ENCODE data around the gene DAP. TPM values are rescaled to one million over a fixed set of nuclear protein-coding genes. Genes with fewer than 3 reads are reported as not detected.

Gene DAP
- polyA plus RNA-seq, 2 donors, result 20.0 to 27.7 TPM

DNA sequence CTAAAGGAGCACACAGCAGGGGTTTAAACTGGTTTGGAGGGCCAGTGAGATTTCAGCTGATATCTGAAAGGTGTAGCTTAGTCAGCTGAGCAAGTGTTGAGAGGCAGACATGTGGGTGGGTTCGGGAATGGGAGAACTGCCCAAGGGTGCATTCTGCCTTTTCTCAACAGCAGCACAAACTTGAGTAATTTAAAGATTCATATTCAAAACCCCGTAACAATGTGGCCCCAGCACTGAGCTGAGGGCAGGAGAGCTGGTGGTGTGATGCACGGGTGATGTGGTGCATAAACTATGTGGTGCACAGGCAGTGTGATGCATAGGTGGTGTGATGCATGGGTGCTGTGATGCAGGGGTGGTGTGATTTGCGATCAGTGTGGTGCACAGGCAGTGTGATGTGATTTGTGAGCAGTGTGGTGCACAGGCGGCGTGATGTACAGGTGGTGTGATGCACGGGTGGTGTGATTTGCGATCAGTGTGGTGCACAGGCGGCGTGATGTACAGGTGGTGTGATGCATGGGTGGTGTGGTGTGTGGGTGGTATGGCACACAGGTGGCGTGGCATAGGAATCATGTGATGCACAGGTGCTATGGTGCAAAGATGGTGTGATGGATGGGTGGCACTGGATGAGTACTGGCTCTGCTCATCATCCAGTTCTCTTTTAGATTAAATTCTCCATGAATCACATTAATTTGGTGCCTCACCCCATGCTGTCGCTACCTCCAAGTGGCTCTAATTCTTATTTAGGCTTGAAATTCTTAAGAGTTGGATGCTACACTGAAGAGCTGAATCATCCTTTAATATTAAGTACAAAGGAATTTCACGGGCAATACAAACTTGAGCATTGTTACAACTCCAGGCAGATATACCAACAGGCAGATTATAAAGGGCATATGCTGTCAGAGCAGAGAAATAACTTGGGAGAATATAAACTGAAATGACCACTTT, 53.6 kb downstream of the DAP start:
- 90 to 92% methylated on average over 13 of the region's 13 CpGs for WGBS, 2 donors
- Histone ChIP-seq H3K4me3 (ENCODE audit: low read depth in 1 of 2, low read length in 2 of 2) (no peak overlapping the region), H3K9me3 (ENCODE audit: control insufficient read depth in 2 of 2, insufficient read depth in 1 of 2, low read depth in 1 of 2, low read length in 1 of 2) (no peaks in the 10 kb centered on the region), H3K4me1 (ENCODE audit: control insufficient read depth in 2 of 2, insufficient read depth in 2 of 2, low read length in 1 of 2) (peaks cover 5 to 13% of the 10 kb centered on the region in 2 donors), H3K36me3 (ENCODE audit: control insufficient read depth in 2 of 2, insufficient read depth in 2 of 2, low read length in 1 of 2) (peaks cover 0 to 13% of the 10 kb centered on the region in 2 donors), H3K27me3 (ENCODE audit: control insufficient read depth in 1 of 2, insufficient read depth in 2 of 2, low read length in 2 of 2) (no peaks in the 10 kb centered on the region), H3K27ac (ENCODE audit: low read depth in 2 of 2, low read length in 1 of 2) (no peak overlapping the region)

DNA sequence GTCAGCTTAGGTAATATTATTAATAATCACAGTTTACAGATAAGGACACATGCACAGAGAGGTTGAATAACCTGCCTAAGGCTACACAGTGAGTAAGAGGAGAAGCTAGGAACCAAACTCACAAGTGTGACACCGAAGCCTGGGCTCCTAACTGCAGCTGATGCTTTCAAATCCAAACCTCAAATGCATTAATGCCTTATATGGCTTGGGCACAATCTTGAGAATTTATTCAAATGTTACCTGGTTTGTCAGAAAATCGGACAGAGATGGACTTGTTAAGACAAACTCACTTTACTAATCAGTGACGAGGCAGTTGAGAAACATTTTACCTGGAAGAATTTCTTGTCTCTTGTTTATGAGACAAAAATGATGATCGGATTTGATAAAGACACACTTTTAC, 54.7 kb downstream of the DAP start:
- Histone ChIP-seq H3K27ac (ENCODE audit: low read depth in 2 of 2, low read length in 1 of 2) (no peak overlapping the region), H3K27me3 (ENCODE audit: control insufficient read depth in 1 of 2, insufficient read depth in 2 of 2, low read length in 2 of 2) (no peaks in the 10 kb centered on the region), H3K36me3 (ENCODE audit: control insufficient read depth in 2 of 2, insufficient read depth in 2 of 2, low read length in 1 of 2) (peaks cover 0 to 11% of the 10 kb centered on the region in 2 donors), H3K4me1 (ENCODE audit: control insufficient read depth in 2 of 2, insufficient read depth in 2 of 2, low read length in 1 of 2) (peaks cover 5 to 18% of the 10 kb centered on the region in 2 donors), H3K9me3 (ENCODE audit: control insufficient read depth in 2 of 2, insufficient read depth in 1 of 2, low read depth in 1 of 2, low read length in 1 of 2) (no peaks in the 10 kb centered on the region), H3K4me3 (ENCODE audit: low read depth in 1 of 2, low read length in 2 of 2) (no peak overlapping the region)
- WGBS, 2 donors, result 88 to 95% methylated on average over 4 of the region's 4 CpGs

DNA sequence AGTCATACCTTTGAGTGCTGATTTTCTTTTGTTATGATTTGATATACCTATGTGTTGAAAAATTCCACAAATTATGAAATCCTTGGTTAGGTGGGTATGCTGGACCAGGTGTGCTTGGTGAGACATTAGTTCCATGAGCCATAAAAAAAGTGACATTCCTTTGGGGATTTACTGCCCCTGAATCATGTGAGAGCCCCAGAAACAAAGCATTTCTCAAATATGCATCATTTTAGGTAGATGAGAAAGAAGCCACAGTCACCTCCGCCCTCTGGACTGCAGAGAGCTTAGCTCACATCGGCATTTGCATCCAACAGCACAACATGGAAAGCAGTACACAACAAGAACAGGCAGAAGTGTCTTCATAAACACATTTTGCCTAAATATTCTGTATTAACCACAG, 55.3 kb downstream of the DAP start:
- Histone ChIP-seq H3K27me3 (ENCODE audit: control insufficient read depth in 1 of 2, insufficient read depth in 2 of 2, low read length in 2 of 2) (no peaks in the 10 kb centered on the region), H3K4me3 (ENCODE audit: low read depth in 1 of 2, low read length in 2 of 2) (no peak overlapping the region), H3K27ac (ENCODE audit: low read depth in 2 of 2, low read length in 1 of 2) (no peak overlapping the region), H3K9me3 (ENCODE audit: control insufficient read depth in 2 of 2, insufficient read depth in 1 of 2, low read depth in 1 of 2, low read length in 1 of 2) (no peaks in the 10 kb centered on the region), H3K36me3 (ENCODE audit: control insufficient read depth in 2 of 2, insufficient read depth in 2 of 2, low read length in 1 of 2) (peaks cover 0 to 11% of the 10 kb centered on the region in 2 donors), H3K4me1 (ENCODE audit: control insufficient read depth in 2 of 2, insufficient read depth in 2 of 2, low read length in 1 of 2) (peaks cover 5 to 18% of the 10 kb centered on the region in 2 donors)
- 95 to 96% methylated on average over 2 of the region's 2 CpGs for WGBS, 2 donors

DNA sequence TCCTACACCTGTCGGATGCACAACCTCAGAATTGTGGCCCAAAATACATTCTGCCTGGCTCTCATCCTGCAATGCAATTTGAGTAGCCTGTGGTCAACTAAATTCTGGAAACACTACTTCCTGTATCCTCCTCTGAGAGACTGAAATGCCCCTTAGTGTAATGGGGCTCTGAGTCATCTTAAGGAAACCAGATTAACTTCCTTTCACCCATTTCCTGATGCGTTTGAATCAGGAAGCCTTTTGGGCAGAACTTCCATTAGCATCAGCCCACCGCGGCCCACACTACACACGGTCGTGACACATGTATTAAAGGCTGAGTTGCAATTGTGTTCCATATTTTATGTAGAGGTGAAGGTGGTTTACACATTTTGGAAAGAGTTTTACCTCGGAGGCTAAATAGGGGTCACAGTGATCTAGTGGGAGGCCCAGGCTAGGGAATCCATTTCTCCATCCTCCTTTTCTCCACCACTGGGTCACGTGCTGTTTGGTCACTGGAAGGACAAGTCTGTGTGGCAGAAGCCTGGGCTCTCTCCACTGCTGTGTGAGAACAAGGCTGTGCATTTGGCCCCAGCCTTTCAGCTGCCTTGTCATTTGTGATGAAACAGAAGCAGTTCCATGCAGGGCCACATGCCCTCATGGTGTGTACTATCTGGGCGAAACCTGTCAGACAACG, 55.9 kb downstream of the DAP start:
- Histone ChIP-seq H3K36me3 (ENCODE audit: control insufficient read depth in 2 of 2, insufficient read depth in 2 of 2, low read length in 1 of 2) (peaks cover 0 to 9% of the 10 kb centered on the region in 2 donors), H3K27ac (ENCODE audit: low read depth in 2 of 2, low read length in 1 of 2) (peak overlapping the region in 1 of 2 donors; percentile 50), H3K27me3 (ENCODE audit: control insufficient read depth in 1 of 2, insufficient read depth in 2 of 2, low read length in 2 of 2) (no peaks in the 10 kb centered on the region), H3K4me1 (ENCODE audit: control insufficient read depth in 2 of 2, insufficient read depth in 2 of 2, low read length in 1 of 2) (peaks cover 5 to 18% of the 10 kb centered on the region in 2 donors), H3K4me3 (ENCODE audit: low read depth in 1 of 2, low read length in 2 of 2) (no peak overlapping the region), H3K9me3 (ENCODE audit: control insufficient read depth in 2 of 2, insufficient read depth in 1 of 2, low read depth in 1 of 2, low read length in 1 of 2) (no peaks in the 10 kb centered on the region)
- WGBS, 2 donors, result 67 to 75% methylated on average over 10 of the region's 10 CpGs

DNA sequence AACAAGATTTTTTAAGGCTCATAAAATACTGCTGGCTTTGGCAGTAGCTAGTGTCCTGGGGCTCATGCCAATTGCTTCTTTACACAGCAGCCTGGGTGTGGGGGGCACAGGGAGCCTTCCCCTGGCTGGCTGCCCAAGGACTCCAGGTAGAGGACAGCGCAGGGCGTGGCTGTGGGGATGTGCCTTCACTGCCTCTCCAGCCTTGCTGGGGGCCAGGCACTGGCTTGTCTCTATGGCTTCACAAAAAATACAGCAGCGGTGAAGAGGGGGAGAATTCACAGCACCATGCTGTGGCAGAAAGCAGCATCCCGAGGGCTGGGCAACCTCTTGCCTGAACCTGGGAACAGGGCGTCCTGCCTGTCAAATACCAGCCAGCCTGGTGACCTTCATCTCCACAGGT, 57.4 kb downstream of the DAP start:
- peaks cover 0 to 8% of the 10 kb centered on the region in 2 donors for H3K36me3 ChIP-seq (ENCODE audit: control insufficient read depth in 2 of 2, insufficient read depth in 2 of 2, low read length in 1 of 2)
- no peak overlapping the region for H3K27ac ChIP-seq (ENCODE audit: low read depth in 2 of 2, low read length in 1 of 2)
- no peaks in the 10 kb centered on the region for H3K27me3 ChIP-seq (ENCODE audit: control insufficient read depth in 1 of 2, insufficient read depth in 2 of 2, low read length in 2 of 2)
- peaks cover 5 to 18% of the 10 kb centered on the region in 2 donors for H3K4me1 ChIP-seq (ENCODE audit: control insufficient read depth in 2 of 2, insufficient read depth in 2 of 2, low read length in 1 of 2)
- no peak overlapping the region for H3K4me3 ChIP-seq (ENCODE audit: low read depth in 1 of 2, low read length in 2 of 2)
- WGBS, 2 donors, result 53% methylated on average over 5 of the region's 5 CpGs
- H3K9me3 ChIP-seq (ENCODE audit: control insufficient read depth in 2 of 2, insufficient read depth in 1 of 2, low read depth in 1 of 2, low read length in 1 of 2), result no peaks in the 10 kb centered on the region

DNA sequence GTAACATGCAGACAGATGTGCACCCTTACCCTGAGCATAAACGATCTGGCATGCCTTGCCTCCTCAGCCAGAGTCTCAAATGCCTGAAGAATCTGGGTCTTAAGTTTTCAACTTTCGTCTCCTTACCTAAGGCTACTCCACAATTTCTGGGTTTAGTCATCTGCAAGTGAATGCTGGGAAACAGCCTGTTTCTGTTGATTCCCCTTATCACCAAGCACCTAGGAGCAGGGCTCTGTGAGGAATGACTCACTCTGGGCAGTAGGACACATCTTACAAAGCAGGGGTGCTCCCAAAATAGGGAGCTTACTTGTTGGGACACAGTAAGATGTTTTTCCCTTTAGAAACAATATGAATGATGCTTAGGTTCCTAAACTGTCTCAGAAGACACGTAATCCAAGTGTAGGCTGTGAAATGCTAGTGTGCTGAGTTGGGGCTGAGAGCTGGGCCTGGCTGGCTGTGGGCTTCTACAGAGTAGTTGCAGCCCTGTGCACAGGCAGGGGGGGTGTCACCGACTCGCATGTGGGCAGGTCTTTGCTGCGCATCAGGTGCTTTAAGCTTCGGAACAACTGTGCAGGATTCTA, 58.0 kb downstream of the DAP start:
- H3K36me3 ChIP-seq (ENCODE audit: control insufficient read depth in 2 of 2, insufficient read depth in 2 of 2, low read length in 1 of 2), result peaks cover 0 to 8% of the 10 kb centered on the region in 2 donors
- H3K27ac ChIP-seq (ENCODE audit: low read depth in 2 of 2, low read length in 1 of 2), result no peak overlapping the region
- H3K27me3 ChIP-seq (ENCODE audit: control insufficient read depth in 1 of 2, insufficient read depth in 2 of 2, low read length in 2 of 2), result no peaks in the 10 kb centered on the region
- H3K4me3 ChIP-seq (ENCODE audit: low read depth in 1 of 2, low read length in 2 of 2), result no peak overlapping the region
- H3K4me1 ChIP-seq (ENCODE audit: control insufficient read depth in 2 of 2, insufficient read depth in 2 of 2, low read length in 1 of 2), result peaks cover 5 to 18% of the 10 kb centered on the region in 2 donors
- WGBS, 2 donors, result 43 to 46% methylated on average over 7 of the region's 7 CpGs
- no peaks in the 10 kb centered on the region for H3K9me3 ChIP-seq (ENCODE audit: control insufficient read depth in 2 of 2, insufficient read depth in 1 of 2, low read depth in 1 of 2, low read length in 1 of 2)

DNA sequence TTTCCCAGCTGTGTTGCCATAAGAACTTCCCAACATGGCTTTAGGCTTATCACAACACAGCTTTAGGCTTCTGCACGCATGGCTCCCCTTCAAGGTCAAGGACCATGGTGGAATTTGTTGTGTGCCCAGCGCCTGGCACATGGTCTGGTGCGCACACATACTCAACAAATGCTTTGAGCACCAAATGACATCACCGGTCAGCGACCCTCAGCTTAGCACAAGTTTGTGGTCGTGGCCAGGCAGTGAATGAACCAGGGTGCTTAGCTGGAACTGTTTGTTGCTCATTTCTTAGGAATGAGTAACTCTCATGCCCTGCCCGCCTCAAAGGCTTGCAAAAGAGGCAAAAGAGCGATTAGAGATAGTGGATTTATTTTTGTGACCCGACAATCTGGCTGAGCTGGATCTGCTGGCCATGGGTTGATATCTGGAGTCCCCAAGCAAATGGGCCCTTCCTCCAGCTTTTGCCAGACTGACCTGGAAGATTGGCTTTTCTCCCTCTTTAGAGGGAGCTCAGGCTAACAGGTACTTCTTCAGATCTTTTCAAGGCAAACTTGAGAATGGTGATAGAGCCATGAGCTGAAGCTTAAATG, 58.9 kb downstream of the DAP start:
- Histone ChIP-seq H3K27me3 (ENCODE audit: control insufficient read depth in 1 of 2, insufficient read depth in 2 of 2, low read length in 2 of 2) (no peaks in the 10 kb centered on the region), H3K9me3 (ENCODE audit: control insufficient read depth in 2 of 2, insufficient read depth in 1 of 2, low read depth in 1 of 2, low read length in 1 of 2) (no peaks in the 10 kb centered on the region), H3K4me3 (ENCODE audit: low read depth in 1 of 2, low read length in 2 of 2) (no peak overlapping the region), H3K27ac (ENCODE audit: low read depth in 2 of 2, low read length in 1 of 2) (peak overlapping the region in 1 of 2 donors; percentile 10), H3K36me3 (ENCODE audit: control insufficient read depth in 2 of 2, insufficient read depth in 2 of 2, low read length in 1 of 2) (peaks cover 0 to 4% of the 10 kb centered on the region in 2 donors), H3K4me1 (ENCODE audit: control insufficient read depth in 2 of 2, insufficient read depth in 2 of 2, low read length in 1 of 2) (peaks cover 5 to 14% of the 10 kb centered on the region in 2 donors)
- 74 to 80% methylated on average over 9 of the region's 9 CpGs for WGBS, 2 donors

DNA sequence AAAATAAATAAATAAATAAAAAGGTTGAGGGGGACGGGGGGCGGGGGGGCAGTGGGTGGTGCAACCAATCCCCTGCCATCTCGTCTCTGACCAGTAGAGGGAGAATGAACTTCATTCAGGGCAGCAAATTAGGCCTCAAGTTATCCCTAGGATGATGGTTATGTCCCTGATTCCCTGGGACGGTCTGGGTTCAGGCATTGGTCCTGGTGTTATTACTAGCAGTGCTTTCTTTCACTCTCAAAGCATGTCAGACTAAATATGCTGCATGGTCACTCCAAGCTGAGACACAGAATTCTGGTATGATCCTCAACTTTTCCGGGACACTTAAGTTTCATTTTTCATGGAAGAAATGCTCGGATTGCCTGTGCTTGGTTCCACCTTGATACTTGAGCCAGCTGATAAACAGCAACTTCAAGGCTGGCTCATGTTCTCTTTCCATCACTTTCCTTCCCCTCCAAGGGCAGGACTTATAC, 59.4 kb downstream of the DAP start:
- Histone ChIP-seq H3K36me3 (ENCODE audit: control insufficient read depth in 2 of 2, insufficient read depth in 2 of 2, low read length in 1 of 2) (peaks cover 0 to 4% of the 10 kb centered on the region in 2 donors), H3K27me3 (ENCODE audit: control insufficient read depth in 1 of 2, insufficient read depth in 2 of 2, low read length in 2 of 2) (no peaks in the 10 kb centered on the region), H3K4me3 (ENCODE audit: low read depth in 1 of 2, low read length in 2 of 2) (no peak overlapping the region), H3K4me1 (ENCODE audit: control insufficient read depth in 2 of 2, insufficient read depth in 2 of 2, low read length in 1 of 2) (peaks cover 5 to 14% of the 10 kb centered on the region in 2 donors), H3K9me3 (ENCODE audit: control insufficient read depth in 2 of 2, insufficient read depth in 1 of 2, low read depth in 1 of 2, low read length in 1 of 2) (no peaks in the 10 kb centered on the region), H3K27ac (ENCODE audit: low read depth in 2 of 2, low read length in 1 of 2) (peak overlapping the region in 1 of 2 donors; percentile 10)
- WGBS, 2 donors, result 46 to 57% methylated on average over 6 of the region's 6 CpGs

DNA sequence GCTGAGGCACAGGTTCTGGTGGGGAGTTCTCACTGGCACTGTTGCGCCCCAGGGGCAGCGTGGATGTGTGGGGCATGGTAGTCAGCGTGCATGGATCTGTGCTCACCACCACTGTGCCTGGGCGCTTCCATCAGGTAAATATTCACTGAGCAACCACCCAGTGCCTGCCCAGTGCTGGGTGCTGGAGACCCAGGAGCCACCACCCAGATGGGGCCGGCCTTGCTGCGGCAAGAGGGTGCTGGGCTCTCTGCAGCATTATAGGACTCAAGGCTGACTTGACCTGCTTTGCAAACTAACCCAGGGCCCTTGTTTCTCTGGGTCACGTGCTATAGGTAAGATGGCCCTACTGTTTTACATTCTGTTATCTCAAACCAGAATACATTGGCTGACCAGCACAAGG, 60.5 kb downstream of the DAP start:
- H3K36me3 ChIP-seq (ENCODE audit: control insufficient read depth in 2 of 2, insufficient read depth in 2 of 2, low read length in 1 of 2), result peaks cover 0 to 4% of the 10 kb centered on the region in 2 donors
- H3K9me3 ChIP-seq (ENCODE audit: control insufficient read depth in 2 of 2, insufficient read depth in 1 of 2, low read depth in 1 of 2, low read length in 1 of 2), result no peaks in the 10 kb centered on the region
- no peaks in the 10 kb centered on the region for H3K27me3 ChIP-seq (ENCODE audit: control insufficient read depth in 1 of 2, insufficient read depth in 2 of 2, low read length in 2 of 2)
- peaks cover 5 to 14% of the 10 kb centered on the region in 2 donors for H3K4me1 ChIP-seq (ENCODE audit: control insufficient read depth in 2 of 2, insufficient read depth in 2 of 2, low read length in 1 of 2)
- no peak overlapping the region for H3K27ac ChIP-seq (ENCODE audit: low read depth in 2 of 2, low read length in 1 of 2)
- WGBS, 2 donors, result 91 to 96% methylated on average over 6 to 7 of the region's 7 CpGs
- no peak overlapping the region for H3K4me3 ChIP-seq (ENCODE audit: low read depth in 1 of 2, low read length in 2 of 2)
